HG03457 (cell line): ENCODE results near the gene IKZF1.
"Not testable (repeated sequence)": the region's sequence is repeated elsewhere in the genome, so short reads cannot be mapped to it uniquely, and the experiment has no call there.

Experiments used
- ATAC-seq: cut with Tn5 transposase; IDR thresholded peaks from one replicate; pipeline ENCODE4 v1.9.1; 2021; ENCODE audit warnings: moderate number of reproducible peaks; ENCODE audit not compliant: unreplicated experiment

IKZF1 gene

DNA sequence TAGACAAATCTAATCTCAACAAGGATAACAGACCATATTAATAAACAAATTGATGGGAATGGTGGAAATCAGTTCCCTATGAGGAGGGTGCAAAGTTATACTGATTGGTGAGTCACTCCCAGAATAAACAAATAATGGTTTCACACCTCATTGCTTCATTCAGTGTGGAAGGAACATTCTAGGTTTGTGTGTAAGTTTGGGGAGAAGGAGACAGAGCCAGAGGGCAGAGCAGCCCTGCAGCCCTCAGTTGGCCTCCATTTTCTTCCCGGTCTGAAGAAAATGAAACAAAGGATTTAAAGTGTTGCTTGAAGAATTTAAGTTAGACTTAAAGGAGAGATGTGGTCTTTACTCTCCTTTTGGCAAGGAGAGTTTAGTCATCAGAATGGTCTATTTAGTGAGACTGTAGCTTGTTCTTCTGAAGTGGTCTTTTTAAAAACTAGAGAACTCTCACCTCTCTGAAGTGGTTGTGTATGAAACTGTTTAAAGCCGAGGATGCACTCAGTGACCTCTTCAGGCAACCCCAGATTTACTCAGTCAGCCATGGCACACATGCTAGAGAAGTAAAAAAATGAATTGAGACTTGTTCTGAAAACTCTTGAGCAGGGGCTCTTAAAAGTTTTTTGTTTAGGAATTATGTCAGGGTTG lies 27.2 kb downstream of the IKZF1 start:
- peak; percentile 53 for ATAC-seq

DNA sequence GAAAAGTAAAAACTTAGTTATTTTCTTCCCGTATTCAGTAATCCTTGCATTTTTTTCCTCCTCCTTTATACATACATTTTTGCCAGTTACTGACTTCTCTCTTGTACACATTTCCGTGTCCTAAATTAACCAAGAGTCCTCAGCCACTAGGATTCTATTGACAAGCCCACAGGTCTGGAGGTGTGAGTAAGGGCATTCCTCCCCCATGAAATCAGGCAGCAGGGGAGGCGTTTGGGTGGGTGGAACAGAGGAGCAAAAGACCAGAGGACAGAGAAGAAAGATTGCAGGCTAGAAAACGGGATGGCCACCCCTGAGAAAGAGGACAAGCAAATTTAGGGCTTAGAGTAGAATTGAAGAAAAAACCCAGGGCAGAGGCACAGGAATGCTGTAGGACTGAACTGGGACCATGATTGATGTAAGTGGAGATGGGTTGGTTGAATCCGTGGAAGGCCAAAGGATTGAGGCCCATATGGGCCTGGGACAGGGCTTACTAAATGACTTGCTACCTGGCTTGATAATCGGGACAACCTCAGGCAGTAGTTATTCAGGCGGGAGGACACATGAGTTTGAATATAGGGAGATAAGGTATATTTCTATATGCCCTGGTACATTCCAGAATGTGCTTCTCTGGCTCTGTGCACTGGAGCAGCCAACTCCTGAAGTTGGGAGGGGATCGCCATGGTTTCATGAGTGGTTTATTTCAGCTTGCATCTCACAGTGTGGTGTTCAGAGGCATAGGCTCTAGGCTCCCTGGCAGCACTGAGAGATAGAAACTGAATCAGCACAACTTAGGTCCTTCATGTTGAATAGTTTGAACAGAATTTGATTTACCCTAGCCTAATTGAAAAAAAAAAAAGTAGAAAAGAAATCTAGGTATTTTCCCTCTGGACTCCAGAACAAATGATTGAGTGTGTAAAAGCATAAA lies 28.0 kb downstream of the IKZF1 start:
- ATAC-seq = no peak

DNA sequence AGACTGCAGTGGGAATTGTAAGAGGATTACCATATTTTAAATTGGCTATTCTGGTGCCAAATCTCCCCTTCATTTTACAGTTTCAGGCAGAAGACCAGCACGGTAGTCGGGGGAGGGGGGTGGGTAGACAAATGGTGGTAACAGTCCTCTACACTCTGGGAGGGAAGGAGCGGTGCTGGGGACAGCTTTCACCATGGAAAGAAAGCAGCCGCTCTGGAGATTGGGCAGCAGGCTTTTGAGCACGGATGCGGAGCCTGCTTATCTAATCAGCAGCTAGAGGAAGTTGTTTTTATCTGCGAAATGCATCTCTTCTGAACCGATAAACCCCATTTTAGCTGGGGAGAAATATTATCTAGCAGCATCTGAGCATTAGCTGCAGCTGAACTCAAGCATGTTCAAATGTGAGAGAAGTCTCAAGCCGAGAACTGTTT lies 28.7 kb downstream of the IKZF1 start:
- ATAC-seq = no peak

DNA sequence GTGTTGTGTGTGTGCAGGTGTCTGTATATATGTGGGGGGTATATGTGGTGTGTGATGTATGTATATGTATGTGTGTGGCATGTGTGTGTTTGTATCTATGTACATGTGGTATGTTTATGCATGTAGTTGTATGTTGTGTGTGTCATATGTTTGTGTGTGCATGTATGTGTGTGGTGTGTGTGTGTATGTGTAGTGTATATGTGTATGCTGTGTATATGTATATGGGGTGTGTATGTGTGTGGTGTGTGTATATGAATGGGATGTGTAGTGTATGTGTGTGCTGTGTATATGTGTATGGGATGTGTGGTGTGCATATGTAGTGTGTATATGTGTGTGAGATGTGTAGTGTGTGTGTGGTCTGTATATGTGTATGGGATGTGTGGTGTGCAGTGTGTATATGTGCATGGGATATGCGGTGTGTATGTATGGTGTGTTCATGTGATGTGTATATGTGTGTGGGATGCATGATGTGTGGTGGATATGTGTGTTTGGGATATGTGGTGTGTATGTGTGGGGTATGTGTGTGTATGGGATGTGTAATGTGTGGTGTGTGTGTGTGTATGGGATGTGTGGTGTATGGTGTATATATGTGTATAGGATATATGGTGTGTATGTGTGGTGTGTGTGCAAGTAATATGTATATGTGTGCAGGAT lies 30.0 kb downstream of the IKZF1 start:
- ATAC-seq = no peak

DNA sequence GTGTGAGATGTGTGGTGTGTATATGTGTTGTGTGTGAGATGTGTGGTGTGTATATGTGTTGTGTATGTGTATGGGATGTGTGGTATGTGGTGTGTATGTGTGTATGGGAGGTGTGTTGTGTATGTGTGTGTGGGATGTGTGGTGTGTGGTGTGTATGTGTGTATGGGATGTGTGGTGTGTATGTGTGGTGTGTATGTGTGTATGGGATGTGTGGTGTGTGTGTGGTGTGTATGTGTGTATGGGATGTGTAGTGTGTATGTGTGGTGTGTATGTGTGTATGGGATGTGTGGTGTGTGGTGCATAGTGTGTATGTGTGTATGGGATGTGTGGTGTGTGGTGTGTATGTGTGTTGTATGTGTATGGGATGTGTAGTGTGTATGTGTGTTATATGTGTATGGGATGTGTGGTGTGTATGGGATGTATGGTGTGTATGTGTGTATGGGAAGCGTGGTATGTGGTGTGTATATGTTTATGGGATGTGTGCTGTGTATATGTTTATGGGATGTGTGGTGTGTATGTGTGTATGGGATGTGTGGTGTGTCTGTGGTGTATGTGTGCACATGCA lies 30.8 kb downstream of the IKZF1 start:
- no peak for ATAC-seq

DNA sequence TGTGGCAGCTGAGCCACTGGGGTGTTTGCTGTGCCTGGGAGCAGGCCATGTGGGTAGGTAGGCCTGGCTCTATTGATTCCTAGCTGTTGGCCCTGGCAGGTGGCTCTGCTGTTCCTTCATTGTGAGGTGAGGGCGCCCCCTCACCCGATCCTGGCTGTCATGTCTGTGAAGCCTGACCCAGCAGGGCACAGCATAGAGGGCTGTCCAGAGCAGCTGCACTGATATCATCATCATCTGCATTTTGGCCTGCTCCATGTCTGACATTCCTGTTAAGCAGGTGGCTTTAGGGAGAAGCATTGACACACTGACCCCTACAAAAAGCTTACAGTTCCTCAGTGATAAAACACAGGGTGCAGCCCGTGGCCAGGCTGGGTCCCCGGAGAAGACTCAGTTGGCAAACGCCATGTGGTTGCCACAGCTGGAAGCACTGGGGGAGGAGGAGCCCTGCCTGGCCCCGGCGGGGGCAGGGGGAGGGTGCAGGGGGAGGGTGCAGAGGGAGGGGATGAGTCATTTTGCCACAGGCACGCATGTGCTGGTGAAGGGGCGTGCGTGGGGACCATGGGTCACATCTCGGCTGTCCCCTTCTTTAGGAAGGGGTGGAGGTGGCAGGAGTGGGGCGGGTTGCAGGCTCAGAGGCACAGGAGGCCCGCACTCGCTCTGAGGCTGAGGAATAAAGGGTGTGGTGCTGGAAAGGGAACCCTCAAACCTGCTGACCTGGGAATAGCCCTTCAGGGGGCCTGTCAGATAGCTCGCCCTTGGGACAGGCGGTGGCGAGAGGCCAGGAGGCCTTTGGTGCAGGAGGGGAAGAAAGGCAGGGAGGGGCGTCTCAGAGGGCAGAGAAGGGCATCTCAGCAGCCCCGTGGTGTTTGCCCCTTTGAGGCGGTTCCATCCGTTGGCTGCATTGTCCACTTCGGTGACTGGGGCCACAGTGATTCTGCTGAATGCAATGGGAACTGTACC lies 31.6 kb downstream of the IKZF1 start:
- ATAC-seq = no peak

DNA sequence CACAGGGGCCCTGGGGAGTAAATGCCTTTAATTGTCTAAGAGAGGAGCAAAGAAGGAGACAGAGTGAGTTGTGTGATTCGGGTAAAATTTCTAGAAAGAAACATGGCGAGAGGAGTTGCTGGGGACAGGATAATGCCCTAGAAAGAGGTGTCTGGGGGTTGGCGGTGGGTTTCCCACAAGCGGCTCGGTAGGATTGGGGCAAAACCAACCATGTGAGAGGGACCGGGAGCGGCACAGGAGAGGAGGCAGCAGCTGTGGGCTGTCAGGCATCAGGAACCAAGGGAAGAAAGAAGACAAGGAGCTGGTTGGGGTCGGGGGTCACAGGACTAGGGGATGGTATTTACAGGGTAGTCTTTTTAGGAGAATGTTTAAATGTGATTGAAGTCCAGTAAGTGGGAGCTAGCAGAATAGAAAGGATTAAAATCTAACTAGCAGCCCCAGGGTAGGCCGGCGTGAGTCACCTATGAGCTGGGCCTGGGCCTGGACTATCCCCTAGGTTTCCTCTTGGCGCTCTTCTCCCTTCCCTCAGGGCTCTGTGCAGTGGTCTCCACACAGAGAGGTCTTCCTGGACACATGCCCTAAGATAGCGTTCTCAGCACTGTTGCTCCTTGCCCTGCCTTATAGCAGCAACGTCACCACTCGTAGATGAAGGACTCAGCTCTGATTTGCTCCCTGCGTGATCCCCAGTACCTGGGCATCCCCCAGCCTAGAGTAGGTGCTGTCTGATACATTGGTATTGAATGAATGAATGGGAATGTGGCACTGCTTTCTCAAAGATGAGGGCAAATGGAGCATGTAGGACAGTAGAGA lies 32.6 kb downstream of the IKZF1 start:
- ATAC-seq = no peak

DNA sequence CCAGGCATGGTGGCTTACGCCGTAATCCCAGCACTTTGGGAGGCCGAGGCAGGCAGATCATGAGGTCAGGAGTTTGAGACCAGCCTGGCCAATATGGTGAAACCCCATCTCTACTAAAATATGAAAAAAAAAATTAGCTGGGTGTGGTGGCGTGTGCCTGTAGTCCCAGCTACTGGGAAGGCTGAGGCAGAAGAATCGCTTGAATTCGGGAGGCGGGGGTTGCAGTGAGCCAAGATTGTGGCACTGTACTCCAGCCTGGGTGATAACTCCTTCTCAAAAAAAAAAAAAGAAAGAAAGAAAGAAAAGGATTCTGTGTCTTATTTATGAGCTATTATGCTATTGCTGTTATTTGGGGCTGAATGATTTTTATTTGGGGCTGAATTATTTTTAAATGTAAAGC lies 35.0 kb downstream of the IKZF1 start:
- ATAC-seq = not testable (repeated sequence)

DNA sequence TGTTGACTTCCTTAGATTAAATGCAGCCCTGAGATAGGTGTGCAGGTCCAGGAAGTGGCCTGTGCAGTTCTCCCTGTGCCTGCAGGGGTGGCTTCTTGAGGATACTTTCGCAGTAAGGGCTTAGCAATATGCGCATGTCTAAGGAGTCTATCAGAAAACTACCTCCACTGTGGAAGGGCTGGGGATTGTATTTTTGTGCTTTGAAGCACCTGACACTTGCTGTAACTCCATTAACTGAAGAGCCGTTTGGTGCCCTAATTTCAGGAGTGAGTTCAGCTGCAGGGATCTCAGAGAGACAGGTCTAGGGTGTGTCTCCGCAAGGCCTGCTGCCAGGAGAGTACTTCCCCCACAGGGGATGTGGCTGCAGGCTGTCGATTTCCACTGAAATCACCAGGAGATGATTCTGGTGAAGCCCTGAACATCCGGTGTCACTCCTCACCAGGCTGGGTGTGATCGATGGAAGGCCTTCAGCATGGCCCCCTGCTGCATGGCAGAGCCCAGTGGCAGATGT lies 35.5 kb downstream of the IKZF1 start:
- no peak for ATAC-seq

DNA sequence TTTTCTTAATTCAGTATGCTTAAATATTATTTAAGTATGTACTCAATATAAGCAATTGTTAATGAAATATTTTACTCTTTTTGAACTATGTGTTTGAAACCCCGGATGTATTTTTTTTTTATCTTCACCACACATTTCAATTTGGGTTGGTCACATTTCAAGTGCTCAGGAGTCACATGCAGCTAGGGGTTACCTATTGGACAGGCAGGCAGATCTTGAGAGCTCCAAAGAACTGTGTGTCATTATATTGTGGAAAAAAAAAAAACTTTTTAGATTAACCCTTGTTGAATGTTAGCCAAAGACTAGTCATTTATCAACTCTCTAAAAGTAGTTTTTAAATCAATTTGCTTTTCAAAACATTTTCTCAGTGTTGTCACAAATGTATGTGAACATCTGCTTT lies 37.2 kb downstream of the IKZF1 start:
- ATAC-seq = no peak

DNA sequence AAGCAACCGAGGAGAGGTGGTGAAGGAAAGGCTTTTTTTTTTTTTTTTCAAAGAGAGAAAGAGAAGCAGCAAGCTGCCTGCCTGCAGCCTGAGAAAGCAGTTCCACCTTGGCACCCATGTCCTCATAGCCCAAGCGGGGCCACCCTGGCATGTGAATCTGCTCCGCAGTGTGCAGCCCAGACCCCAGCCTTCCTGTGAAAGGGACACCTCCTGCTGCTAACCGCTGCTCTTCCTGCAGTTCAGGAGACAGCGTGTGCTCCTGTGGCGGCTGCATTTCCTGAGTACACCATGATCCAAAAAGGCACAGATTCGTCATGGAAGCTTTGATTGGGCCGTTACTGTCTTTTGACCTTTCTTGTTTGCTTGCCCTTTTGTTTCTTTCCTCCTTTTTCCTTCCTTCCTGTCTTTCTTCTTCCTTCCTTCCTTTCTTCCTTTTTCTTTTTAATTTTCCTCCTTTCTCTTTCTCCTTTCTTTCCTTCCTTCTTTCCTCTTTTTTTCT lies 38.1 kb downstream of the IKZF1 start:
- no peak for ATAC-seq

DNA sequence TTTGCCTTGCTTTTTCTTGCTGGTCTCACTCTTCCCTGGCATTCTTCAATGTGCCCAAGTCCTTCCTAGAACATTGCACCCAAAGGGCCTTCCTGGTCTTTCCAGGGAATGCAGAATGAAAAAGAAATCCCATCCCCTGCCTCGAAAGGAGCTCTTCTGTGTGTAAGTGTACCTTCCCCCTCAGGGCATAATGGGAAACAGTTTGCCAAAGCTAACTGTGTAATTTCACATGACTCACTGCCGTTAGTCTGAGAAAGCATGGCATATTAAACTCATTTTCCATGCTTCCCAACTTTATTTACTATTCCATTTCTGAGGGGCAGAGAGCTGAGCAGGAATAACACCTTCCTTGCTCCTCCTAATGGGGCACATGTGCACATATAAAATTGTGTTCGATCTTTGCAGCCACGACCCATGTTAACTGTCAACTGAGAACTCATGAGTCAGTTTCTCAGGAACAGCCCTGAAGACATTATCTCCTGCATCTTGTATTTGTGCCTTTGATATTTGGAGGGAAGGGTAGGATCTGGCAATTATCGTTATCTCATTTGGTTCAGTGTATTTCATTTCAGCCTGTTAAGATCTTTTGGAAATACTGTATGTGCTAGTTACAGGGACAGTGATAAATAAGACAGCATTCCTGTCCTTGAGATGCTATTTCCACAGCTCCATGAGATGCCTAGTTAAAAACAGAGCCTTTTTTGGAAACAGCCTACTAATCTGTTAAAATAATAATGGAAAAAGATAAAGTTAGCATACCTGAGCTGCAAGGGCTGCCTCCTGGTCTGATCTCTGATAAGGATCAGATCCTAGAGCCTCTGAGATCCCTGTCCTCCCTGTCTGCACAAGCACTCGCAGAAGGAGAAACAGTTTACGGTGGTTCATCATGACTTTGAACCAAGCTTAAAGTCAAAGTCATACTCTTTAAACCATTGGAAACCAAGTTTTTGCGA lies 42.3 kb downstream of the IKZF1 start:
- ATAC-seq = no peak

DNA sequence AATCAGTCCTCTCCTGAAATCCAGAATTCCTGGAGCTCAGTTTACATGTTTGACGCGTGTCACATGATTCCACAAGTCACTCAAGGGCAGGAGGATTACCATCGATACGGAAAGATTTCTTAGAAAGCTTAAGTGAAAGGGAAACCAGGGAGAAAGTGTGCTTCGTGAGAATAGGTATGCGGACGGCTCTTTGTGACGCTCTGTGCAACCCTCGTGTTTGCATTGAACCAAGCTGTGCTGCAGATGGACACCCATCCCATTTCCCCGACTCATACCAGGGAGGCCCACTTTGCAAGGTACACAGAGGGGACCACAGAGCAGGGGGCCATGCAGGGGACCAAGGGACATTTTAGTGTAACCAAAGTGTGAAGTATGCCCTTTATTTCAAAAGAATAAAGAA lies 43.2 kb downstream of the IKZF1 start:
- no peak for ATAC-seq

DNA sequence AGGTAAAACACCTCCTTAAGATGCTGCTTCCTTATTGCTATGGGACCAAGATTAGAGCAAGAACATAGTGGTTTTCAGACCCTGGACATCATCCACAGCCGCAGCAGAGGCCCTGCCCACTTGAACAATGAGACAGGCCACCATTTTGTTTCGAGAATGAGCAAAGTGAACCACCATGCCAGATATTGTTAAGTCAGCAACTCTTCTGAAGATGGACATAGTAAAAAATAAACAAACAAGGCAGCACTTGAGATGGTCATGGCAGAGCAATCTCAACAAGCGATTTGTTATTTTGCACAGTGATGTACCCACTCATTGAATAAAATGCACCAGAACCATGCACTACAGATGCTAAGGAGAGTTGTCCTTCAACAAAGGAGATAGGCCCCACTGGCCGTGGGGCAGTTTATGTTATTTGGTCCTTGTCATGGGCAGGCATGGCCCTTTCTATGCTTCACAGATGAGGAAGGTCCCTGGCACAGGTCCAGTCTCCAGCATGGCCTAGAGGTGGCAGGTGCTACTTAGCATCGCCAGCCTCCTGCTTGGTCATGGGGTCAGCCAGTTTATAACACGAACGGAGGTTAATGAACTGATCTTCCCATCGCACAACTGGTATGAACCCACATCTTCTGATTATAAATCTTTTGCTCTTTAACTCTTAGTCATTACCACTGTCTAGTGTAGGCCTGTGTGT lies 44.1 kb downstream of the IKZF1 start:
- ATAC-seq = no peak

DNA sequence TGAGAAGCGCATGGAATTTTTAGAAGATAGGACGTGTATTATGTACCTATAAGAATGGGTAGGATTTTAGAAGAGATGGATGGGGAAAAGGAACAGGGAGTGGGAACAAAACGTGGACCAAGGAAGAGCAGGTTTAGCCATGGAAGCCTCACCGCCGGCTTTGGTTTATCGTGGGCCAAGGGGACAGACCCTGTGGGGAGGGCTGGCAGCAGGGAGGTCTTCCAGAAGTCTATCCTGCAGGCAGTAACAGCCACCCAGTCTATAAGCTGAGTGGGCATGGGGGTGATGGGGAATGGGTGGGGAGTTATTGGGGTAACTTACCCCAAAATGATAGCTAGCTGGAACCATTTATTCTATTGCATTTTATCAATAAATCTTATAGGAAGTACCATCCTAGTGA lies 44.9 kb downstream of the IKZF1 start:
- no peak for ATAC-seq

DNA sequence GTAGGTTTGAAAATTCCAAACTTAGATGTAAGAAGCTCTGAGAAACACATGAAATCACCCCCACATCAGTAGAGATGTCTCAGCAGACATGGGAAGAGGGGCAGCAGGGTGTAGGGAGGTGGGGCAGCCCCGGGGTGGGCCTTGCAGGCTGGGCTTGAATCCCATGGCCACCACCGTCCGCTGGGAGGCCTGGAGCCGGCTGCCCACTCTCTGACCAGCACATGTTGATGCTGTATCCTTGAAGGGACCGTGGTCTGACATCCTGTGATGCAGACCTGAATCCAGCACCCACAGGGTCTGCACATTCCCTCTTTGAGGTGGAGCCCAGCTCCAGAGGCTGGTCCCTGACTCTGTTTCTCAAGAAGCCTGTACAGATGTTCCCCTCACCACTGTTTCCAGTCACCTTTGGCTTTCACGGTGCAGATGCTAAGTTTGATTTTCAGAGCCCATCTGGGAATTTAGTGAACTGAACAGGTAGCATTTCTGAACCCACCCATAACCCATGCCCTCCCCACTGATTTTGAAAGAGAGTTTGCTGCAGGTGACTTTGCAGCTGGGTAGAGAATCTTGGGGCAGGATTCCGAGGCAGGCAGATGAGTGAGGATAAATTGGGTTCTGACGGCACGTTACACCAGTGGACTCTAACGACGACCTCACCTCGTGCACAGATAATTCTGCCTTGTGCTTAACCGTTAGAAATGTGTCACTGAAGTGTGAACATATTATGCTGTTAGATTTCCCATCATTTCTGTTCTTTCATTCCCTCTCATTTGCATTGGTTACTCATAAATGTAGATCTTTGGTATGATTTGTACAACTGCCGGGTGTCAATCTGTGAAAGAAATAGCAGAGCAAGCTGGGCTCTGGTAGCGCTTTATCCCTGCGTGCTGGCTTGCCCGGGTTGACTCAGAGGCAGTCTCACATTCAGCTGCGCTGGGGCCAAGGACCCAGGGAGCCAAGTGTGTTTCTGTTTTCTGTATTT lies 45.7 kb downstream of the IKZF1 start:
- peak; percentile 62 for ATAC-seq
